Measurements from ENCODE around the gene ADCY2.

The ADCY2 gene

DNA sequence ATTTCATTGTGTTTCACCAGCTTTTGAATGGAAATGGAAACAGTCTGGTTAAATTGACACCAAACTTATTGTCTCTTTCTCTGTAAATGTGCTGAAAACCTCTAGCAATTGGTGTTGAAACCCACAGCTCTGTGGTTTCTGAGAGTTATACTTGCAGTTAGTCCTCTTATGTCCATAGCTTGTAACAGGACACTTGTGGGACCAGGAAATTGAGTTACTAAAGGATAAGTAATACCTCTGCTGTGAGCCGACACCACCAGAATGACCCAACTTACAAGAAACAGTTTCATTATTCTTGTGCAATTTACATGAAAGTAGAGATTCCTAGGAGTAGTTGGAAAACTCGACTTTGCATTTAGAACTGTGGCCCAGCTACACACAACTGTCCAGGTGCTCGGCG, 263.5 kb downstream of the ADCY2 start:
- H3K4me1 ChIP-seq (ENCODE audit: control insufficient read depth, insufficient read depth, low read length), result peaks cover 18% of the 10 kb centered on the region
- H3K4me3 ChIP-seq (ENCODE audit: low read depth, low read length), result no peak overlapping the region
- no peaks in the 10 kb centered on the region; the same call in 1 of the 2 replicates for H3K36me3 ChIP-seq (ENCODE audit: control insufficient read depth, insufficient read depth, low read length)
- no peak overlapping the region for H3K27ac ChIP-seq (ENCODE audit: low read depth, low read length)
- H3K9me3 ChIP-seq (ENCODE audit: control insufficient read depth, insufficient read depth, low read depth, low read length), result no peaks in the 10 kb centered on the region
- H3K27me3 ChIP-seq (ENCODE audit: control insufficient read depth, insufficient read depth, low read length), result no peaks in the 10 kb centered on the region
- H3K9ac ChIP-seq (ENCODE audit: low read length), result no peak overlapping the region

GRCh38 chr5:7662289-7662688, 266.4 kb downstream of the ADCY2 start:
- Histone ChIP-seq H3K9ac (ENCODE audit: low read length) (no peak overlapping the region), H3K4me3 (ENCODE audit: low read depth, low read length) (no peak overlapping the region), H3K4me1 (ENCODE audit: control insufficient read depth, insufficient read depth, low read length) (peaks cover 22% of the 10 kb centered on the region), H3K27ac (ENCODE audit: low read depth, low read length) (no peak overlapping the region), H3K9me3 (ENCODE audit: control insufficient read depth, insufficient read depth, low read depth, low read length) (no peaks in the 10 kb centered on the region), H3K27me3 (ENCODE audit: control insufficient read depth, insufficient read depth, low read length) (no peaks in the 10 kb centered on the region), H3K36me3 (ENCODE audit: control insufficient read depth, insufficient read depth, low read length) (no peaks in the 10 kb centered on the region)

DNA sequence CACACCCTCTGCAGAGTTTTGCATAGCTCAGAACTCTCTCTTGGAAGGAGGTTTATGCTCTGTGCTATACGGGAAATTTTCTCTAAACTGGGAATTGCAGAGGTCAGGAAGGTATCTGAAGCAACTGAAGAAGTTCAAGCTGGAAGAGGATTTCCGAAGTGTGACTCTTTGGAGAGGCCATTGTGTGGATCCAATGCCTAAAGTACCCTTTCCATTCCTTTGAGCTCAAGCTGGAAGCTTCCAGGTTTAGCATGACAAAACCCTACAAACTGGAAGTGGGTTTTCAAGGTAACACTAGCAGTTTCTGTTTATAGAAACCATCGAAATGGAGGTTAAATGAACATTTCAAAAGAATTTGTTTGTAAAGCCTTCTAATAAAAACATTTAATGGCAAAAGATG, 267.9 kb downstream of the ADCY2 start:
- no peaks in the 10 kb centered on the region for H3K27me3 ChIP-seq (ENCODE audit: control insufficient read depth, insufficient read depth, low read length)
- no peak overlapping the region for H3K9ac ChIP-seq (ENCODE audit: low read length)
- H3K27ac ChIP-seq (ENCODE audit: low read depth, low read length), result no peak overlapping the region
- H3K36me3 ChIP-seq (ENCODE audit: control insufficient read depth, insufficient read depth, low read length), result no peaks in the 10 kb centered on the region
- no peaks in the 10 kb centered on the region for H3K9me3 ChIP-seq (ENCODE audit: control insufficient read depth, insufficient read depth, low read depth, low read length)
- H3K4me1 ChIP-seq (ENCODE audit: control insufficient read depth, insufficient read depth, low read length), result peaks cover 30% of the 10 kb centered on the region
- H3K4me3 ChIP-seq (ENCODE audit: low read depth, low read length), result no peak overlapping the region

DNA sequence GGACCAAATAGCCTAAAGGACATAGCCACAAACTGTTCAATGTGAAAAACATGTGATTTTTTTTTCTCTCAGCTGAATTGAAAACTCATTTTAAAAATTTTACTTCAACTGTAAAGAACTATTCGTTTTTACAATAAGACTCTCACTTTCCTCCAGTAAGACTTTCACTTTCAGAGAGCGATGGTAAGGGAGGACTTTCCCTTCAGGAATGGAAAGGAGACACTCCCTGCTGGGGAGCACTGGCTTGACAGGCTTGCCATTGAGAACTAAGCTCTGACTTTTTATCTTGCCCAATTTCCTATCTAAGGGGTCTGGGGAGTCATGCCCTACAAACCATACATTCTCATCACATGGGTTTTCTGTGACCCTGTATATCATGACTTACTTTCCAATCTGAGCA, 268.3 kb downstream of the ADCY2 start:
- Histone ChIP-seq H3K4me1 (ENCODE audit: control insufficient read depth, insufficient read depth, low read length) (peaks cover 30% of the 10 kb centered on the region), H3K36me3 (ENCODE audit: control insufficient read depth, insufficient read depth, low read length) (no peaks in the 10 kb centered on the region), H3K9ac (ENCODE audit: low read length) (no peak overlapping the region), H3K27ac (ENCODE audit: low read depth, low read length) (no peak overlapping the region), H3K9me3 (ENCODE audit: control insufficient read depth, insufficient read depth, low read depth, low read length) (no peaks in the 10 kb centered on the region), H3K4me3 (ENCODE audit: low read depth, low read length) (no peak overlapping the region), H3K27me3 (ENCODE audit: control insufficient read depth, insufficient read depth, low read length) (no peaks in the 10 kb centered on the region)

DNA sequence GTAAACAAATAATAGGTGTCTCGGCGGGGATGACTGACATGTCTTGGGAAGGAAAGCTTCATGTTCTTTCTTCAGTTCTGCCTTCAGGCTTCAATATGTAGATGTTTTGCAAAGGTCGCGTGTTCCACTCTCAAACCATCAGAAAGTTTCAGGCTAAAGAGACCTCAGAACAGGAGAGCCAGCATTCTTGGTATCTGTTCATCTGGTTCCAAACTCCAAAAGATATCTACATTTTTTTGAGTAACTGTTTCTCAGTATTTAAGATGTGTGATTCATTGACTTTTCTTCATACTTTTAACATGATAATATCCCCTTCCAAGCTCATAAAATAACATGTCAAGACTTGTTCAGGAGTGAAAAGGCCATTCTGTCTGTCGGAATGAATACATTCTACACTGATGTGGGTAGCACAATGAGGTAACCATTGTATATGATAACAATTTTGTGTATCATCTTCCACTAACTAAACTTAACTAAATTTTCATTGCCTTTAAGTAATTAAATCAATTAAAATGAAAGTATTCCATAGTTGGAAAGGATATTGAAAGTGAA, 271.4 kb downstream of the ADCY2 start:
- H3K4me1 ChIP-seq (ENCODE audit: control insufficient read depth, insufficient read depth, low read length), result peaks cover 26% of the 10 kb centered on the region
- H3K27me3 ChIP-seq (ENCODE audit: control insufficient read depth, insufficient read depth, low read length), result no peaks in the 10 kb centered on the region
- no peak overlapping the region for H3K4me3 ChIP-seq (ENCODE audit: low read depth, low read length)
- H3K27ac ChIP-seq (ENCODE audit: low read depth, low read length), result no peak overlapping the region
- peaks cover 7% of the 10 kb centered on the region; the same call in 1 of the 2 replicates for H3K9me3 ChIP-seq (ENCODE audit: control insufficient read depth, insufficient read depth, low read depth, low read length)
- H3K9ac ChIP-seq (ENCODE audit: low read length), result no peak overlapping the region
- H3K36me3 ChIP-seq (ENCODE audit: control insufficient read depth, insufficient read depth, low read length), result no peaks in the 10 kb centered on the region; the same call in 1 of the 2 replicates

- Histone ChIP-seq H3K27me3 (ENCODE audit: control insufficient read depth, insufficient read depth, low read length) (no peaks in the 10 kb centered on the region), H3K36me3 (ENCODE audit: control insufficient read depth, insufficient read depth, low read length) (no peaks in the 10 kb centered on the region; the same call in 1 of the 2 replicates), H3K9me3 (ENCODE audit: control insufficient read depth, insufficient read depth, low read depth, low read length) (peaks cover 7% of the 10 kb centered on the region; the same call in 1 of the 2 replicates), H3K9ac (ENCODE audit: low read length) (no peak overlapping the region), H3K4me1 (ENCODE audit: control insufficient read depth, insufficient read depth, low read length) (peaks cover 23% of the 10 kb centered on the region), H3K4me3 (ENCODE audit: low read depth, low read length) (no peak overlapping the region), H3K27ac (ENCODE audit: low read depth, low read length) (no peak overlapping the region)
Observed at GRCh38 chr5:7668161-7668560, 272.2 kb downstream of the ADCY2 start.

GRCh38 chr5:7668627-7669026, 272.7 kb downstream of the ADCY2 start:
- Histone ChIP-seq H3K4me3 (ENCODE audit: low read depth, low read length) (no peak overlapping the region), H3K9me3 (ENCODE audit: control insufficient read depth, insufficient read depth, low read depth, low read length) (peaks cover 7% of the 10 kb centered on the region; the same call in 1 of the 2 replicates), H3K27me3 (ENCODE audit: control insufficient read depth, insufficient read depth, low read length) (no peaks in the 10 kb centered on the region), H3K27ac (ENCODE audit: low read depth, low read length) (no peak overlapping the region), H3K36me3 (ENCODE audit: control insufficient read depth, insufficient read depth, low read length) (no peaks in the 10 kb centered on the region; the same call in 1 of the 2 replicates), H3K4me1 (ENCODE audit: control insufficient read depth, insufficient read depth, low read length) (peaks cover 18% of the 10 kb centered on the region; the same call in 1 of the 2 replicates), H3K9ac (ENCODE audit: low read length) (no peak overlapping the region)

GRCh38 chr5:7671381-7671993, 275.5 kb downstream of the ADCY2 start:
- no peak overlapping the region for H3K27ac ChIP-seq (ENCODE audit: low read depth, low read length)
- no peaks in the 10 kb centered on the region for H3K27me3 ChIP-seq (ENCODE audit: control insufficient read depth, insufficient read depth, low read length)
- H3K4me3 ChIP-seq (ENCODE audit: low read depth, low read length), result no peak overlapping the region
- peaks cover 12% of the 10 kb centered on the region; the same call in 1 of the 2 replicates for H3K4me1 ChIP-seq (ENCODE audit: control insufficient read depth, insufficient read depth, low read length)
- H3K9me3 ChIP-seq (ENCODE audit: control insufficient read depth, insufficient read depth, low read depth, low read length), result peaks cover 7% of the 10 kb centered on the region; the same call in 1 of the 2 replicates
- H3K9ac ChIP-seq (ENCODE audit: low read length), result no peak overlapping the region
- H3K36me3 ChIP-seq (ENCODE audit: control insufficient read depth, insufficient read depth, low read length), result no peaks in the 10 kb centered on the region; the same call in 1 of the 2 replicates

DNA sequence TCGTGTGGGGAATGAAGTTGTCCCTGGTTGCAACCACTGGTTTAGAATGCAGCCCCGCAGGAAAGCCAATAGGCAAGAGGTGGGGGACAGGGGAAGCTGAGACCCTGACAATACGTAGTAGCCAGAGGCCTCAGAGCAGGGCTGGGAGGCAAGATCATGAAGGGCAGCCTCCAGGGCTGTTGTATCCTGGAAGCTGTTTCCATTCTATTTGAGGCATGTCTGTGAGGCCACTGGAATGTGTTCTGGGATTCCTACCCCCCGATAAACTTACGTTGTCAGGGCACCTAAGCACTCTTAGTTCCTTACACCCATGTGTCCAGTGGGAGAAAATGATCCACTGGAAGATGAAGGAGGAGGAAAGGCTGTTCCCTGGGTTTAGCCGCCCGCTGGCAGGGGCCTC, 277.7 kb downstream of the ADCY2 start:
- H3K27ac ChIP-seq (ENCODE audit: low read depth, low read length), result no peak overlapping the region
- no peaks in the 10 kb centered on the region for H3K27me3 ChIP-seq (ENCODE audit: control insufficient read depth, insufficient read depth, low read length)
- H3K36me3 ChIP-seq (ENCODE audit: control insufficient read depth, insufficient read depth, low read length), result no peaks in the 10 kb centered on the region; the same call in 1 of the 2 replicates
- H3K9ac ChIP-seq (ENCODE audit: low read length), result no peak overlapping the region
- peaks cover 7% of the 10 kb centered on the region; the same call in 1 of the 2 replicates for H3K9me3 ChIP-seq (ENCODE audit: control insufficient read depth, insufficient read depth, low read depth, low read length)
- no peaks in the 10 kb centered on the region for H3K4me1 ChIP-seq (ENCODE audit: control insufficient read depth, insufficient read depth, low read length)
- no peak overlapping the region for H3K4me3 ChIP-seq (ENCODE audit: low read depth, low read length)

DNA sequence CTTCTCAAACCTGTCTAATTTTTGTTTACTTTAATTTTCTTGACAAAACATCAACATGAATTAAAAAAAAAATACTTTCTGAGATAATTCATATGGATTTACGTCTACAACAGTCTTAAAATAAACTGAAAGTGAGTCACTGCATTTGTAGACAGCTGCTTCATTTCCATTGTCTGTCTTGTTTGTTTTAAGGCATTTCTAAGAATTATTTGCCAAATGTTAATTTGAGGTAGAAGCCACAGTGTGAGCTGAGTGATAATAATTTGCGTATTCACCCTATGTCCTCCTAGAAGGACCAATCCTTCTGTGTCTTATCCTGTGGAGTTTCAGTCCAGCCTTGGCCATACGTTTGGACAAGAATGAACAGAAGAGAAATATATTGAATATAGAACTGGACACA, 280.5 kb downstream of the ADCY2 start:
- H3K9me3 ChIP-seq (ENCODE audit: control insufficient read depth, insufficient read depth, low read depth, low read length), result no peaks in the 10 kb centered on the region
- no peaks in the 10 kb centered on the region for H3K36me3 ChIP-seq (ENCODE audit: control insufficient read depth, insufficient read depth, low read length)
- no peak overlapping the region for H3K27ac ChIP-seq (ENCODE audit: low read depth, low read length)
- no peak overlapping the region for H3K9ac ChIP-seq (ENCODE audit: low read length)
- H3K27me3 ChIP-seq (ENCODE audit: control insufficient read depth, insufficient read depth, low read length), result no peaks in the 10 kb centered on the region
- no peak overlapping the region for H3K4me3 ChIP-seq (ENCODE audit: low read depth, low read length)
- no peaks in the 10 kb centered on the region for H3K4me1 ChIP-seq (ENCODE audit: control insufficient read depth, insufficient read depth, low read length)

DNA sequence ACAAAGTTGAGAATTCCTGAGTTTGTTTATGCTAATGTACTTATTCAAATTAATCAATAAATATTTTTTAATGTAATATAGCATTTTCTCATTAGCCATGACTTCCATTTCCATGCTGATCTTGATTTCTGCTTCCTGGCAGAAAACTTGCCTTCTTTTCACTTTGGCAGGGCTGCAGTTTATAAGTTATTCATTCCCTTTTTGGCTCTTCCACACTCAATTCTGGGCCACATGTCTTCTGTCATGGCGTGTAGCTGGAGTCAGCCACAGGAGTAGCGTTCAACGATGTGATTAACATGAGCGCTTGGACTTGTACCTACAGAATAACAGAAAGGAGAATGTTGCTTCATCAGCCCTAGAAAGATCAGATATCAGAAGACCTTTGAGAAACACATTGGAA, 282.1 kb downstream of the ADCY2 start:
- Histone ChIP-seq H3K9me3 (ENCODE audit: control insufficient read depth, insufficient read depth, low read depth, low read length) (no peaks in the 10 kb centered on the region), H3K4me3 (ENCODE audit: low read depth, low read length) (no peak overlapping the region), H3K4me1 (ENCODE audit: control insufficient read depth, insufficient read depth, low read length) (no peaks in the 10 kb centered on the region), H3K9ac (ENCODE audit: low read length) (no peak overlapping the region), H3K27me3 (ENCODE audit: control insufficient read depth, insufficient read depth, low read length) (no peaks in the 10 kb centered on the region), H3K27ac (ENCODE audit: low read depth, low read length) (no peak overlapping the region), H3K36me3 (ENCODE audit: control insufficient read depth, insufficient read depth, low read length) (no peaks in the 10 kb centered on the region)

Data from HUES6 (cell line).